Measurements from ENCODE around the gene GLRX. TPM values are rescaled to one million over a fixed set of nuclear protein-coding genes. Genes with fewer than 3 reads are reported as not detected.

GLRX gene
- total and polyA plus RNA-seq, 9 donors: 4.1 to 35.7 (median 11.7) TPM

DNA sequence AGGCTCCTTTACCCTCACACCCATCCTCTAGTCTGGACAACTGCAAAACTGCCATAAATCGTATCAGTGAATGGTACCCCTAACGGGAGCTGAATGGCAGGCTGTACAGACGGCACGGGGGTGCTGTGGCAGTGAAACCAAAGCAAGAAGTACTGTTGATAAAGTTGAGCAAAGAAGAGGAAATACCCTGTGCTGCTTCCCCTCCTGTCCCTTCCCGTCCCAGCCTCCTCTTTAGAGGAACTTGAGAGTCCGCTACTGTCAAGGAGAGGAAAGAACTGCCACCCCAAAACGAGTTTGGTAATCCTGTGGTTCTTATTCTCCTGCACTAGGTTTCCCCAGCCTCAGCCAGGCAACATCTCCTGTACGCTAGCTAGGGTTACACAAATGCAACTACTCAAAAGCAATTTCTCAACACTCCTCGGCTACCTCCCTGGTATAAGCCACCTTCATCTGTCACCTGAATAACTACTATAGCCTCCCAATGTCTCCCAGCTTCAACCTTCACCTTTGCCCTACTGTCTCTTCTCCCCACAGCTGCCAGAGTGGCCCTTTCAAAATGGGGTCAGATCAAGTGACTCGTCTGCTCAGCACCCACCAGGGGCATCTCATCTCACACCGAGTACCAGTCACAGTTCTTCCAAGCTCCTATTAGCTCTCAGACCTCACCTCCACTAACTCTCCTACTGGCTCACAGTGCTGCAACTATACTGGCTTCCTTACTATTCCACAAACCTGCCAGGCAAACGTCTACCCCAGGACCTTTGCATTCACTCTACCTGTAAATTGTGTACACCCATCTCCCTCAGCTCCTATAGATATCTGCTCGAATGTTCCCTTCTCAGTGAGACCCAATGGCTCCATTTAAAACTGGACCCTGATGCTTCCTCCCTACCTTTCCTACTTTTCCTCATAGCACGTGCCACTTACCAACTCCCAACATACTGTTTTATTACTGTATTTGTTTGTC, 4.1 kb downstream of the GLRX start:
- no peak for TF ChIP-seq POLR2A (IDR thresholded peaks at IDR 0.05)
- TF ChIP-seq EP300 (IDR thresholded peaks at IDR 0.05): no peak
- TF ChIP-seq, protein P1, sequence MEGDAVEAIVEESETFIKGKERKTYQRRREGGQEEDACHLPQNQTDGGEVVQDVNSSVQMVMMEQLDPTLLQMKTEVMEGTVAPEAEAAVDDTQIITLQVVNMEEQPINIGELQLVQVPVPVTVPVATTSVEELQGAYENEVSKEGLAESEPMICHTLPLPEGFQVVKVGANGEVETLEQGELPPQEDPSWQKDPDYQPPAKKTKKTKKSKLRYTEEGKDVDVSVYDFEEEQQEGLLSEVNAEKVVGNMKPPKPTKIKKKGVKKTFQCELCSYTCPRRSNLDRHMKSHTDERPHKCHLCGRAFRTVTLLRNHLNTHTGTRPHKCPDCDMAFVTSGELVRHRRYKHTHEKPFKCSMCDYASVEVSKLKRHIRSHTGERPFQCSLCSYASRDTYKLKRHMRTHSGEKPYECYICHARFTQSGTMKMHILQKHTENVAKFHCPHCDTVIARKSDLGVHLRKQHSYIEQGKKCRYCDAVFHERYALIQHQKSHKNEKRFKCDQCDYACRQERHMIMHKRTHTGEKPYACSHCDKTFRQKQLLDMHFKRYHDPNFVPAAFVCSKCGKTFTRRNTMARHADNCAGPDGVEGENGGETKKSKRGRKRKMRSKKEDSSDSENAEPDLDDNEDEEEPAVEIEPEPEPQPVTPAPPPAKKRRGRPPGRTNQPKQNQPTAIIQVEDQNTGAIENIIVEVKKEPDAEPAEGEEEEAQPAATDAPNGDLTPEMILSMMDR (IDR thresholded peaks at IDR 0.05): no peak
- Histone ChIP-seq H3K36me3 (no peaks in the 10 kb centered on the region), H3K4me3 (no peak overlapping the region), H3K27ac (no peak overlapping the region), H3K4me1 (ENCODE audit: insufficient read depth) (peaks cover 7% of the 10 kb centered on the region), H3K27me3 (no peaks in the 10 kb centered on the region), H3K9me3 (no peaks in the 10 kb centered on the region)
- no peak for DNase-seq
- 80 to 83% (median 81%) methylated on average over 14 of the region's 14 CpGs for WGBS, 3 donors
- intact Hi-C loops (cut with DNase I): no loop called here

DNA sequence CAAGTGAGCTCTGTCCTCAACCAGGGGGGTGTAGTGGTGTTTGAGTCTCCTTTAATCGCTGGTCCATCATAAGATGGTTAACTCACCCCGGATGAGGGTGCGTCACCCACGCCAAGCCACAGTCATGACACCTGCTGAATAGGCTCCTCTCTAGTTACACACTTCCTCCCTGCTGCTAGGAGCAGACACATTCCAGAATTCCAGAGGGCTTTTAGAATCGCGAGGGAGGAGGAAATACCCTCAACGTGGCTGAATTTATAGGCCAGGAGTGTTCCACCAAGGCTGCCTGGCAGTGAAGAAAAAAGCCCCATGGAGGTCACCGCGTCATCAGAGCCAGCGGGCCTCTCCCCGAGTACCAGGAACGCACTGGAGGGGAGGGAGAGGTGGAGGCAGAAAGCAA, 5.1 kb downstream of the GLRX start:
- TF ChIP-seq POLR2A (IDR thresholded peaks at IDR 0.05) (no peak), EP300 (IDR thresholded peaks at IDR 0.05) (no peak)
- TF ChIP-seq, protein P1 (IDR thresholded peaks at IDR 0.05): no peak
- 64 to 68% (median 67%) methylated on average over 12 of the region's 12 CpGs for WGBS, 3 donors
- Histone ChIP-seq H3K27ac (no peak overlapping the region), H3K36me3 (no peaks in the 10 kb centered on the region), H3K27me3 (no peaks in the 10 kb centered on the region), H3K4me3 (no peak overlapping the region), H3K4me1 (ENCODE audit: insufficient read depth) (peaks cover 4% of the 10 kb centered on the region), H3K9me3 (no peaks in the 10 kb centered on the region)
- intact Hi-C loops (cut with DNase I): no loop called here
- no peak for DNase-seq

DNA sequence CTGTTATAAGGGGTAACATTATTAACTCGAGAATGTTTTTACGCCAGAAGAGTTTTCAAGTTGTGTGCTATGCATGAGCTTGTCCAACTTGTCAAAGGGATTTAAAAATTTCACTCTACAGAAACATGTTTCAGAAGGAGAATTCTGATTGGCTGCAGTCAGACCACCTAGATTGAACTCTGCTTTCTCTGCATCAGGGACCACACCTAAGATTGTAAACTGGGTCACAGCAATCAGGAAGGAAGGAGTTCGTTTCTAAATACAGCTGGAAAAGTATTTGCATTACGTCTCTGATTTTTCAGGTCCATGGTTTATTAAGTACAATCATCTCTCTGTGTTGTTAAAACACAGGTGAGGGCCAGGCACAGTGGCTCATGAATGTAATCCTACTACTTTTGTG, 5.8 kb downstream of the GLRX start:
- intact Hi-C loops (cut with DNase I): no loop called here
- Histone ChIP-seq H3K4me1 (ENCODE audit: insufficient read depth) (peaks cover 4% of the 10 kb centered on the region), H3K36me3 (no peaks in the 10 kb centered on the region), H3K27me3 (no peaks in the 10 kb centered on the region), H3K27ac (no peak overlapping the region), H3K9me3 (no peaks in the 10 kb centered on the region), H3K4me3 (no peak overlapping the region)
- 75 to 79% (median 77%) methylated on average over 4 of the region's 4 CpGs for WGBS, 3 donors
- no peak for TF ChIP-seq EP300 (IDR thresholded peaks at IDR 0.05)
- TF ChIP-seq, protein P1 (IDR thresholded peaks at IDR 0.05): no peak
- no peak for TF ChIP-seq POLR2A (IDR thresholded peaks at IDR 0.05)
- DNase-seq: no peak

DNA sequence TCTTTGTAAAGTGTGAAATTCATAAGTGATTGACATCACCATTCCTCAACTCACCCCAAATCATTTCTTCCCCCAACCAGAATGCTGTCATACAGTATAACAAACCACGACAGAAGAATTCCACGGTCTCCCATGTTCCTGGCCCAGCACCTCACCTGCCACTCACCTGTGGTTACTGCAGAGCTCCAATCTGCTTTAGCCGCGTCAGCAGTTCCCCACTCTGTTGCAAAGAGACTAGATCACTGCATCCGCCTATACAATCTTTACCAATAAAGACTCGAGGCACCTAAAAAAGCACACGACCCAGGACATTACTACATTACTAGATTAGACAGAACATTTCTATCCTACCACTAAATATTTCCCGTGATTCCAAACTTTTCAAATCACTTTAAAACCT, 6.2 kb downstream of the GLRX start:
- Histone ChIP-seq H3K27me3 (no peaks in the 10 kb centered on the region), H3K36me3 (no peaks in the 10 kb centered on the region), H3K4me3 (no peak overlapping the region), H3K9me3 (no peaks in the 10 kb centered on the region), H3K4me1 (ENCODE audit: insufficient read depth) (peaks cover 2% of the 10 kb centered on the region), H3K27ac (no peak overlapping the region)
- TF ChIP-seq, protein P1 (IDR thresholded peaks at IDR 0.05): no peak
- no peak for TF ChIP-seq POLR2A (IDR thresholded peaks at IDR 0.05)
- TF ChIP-seq EP300 (IDR thresholded peaks at IDR 0.05): no peak
- DNase-seq: no peak
- WGBS, 3 donors: 93 to 97% (median 94%) methylated on average over 8 of the region's 8 CpGs
- intact Hi-C loops (cut with DNase I): no loop called here
